ENCODE measurements around the gene CCDC106.

Gene CCDC106

GRCh38 chr19:55670280-55671053 is 22.5 kb downstream of the CCDC106 start:
- peak; percentile 55 for DNase-seq

DNA sequence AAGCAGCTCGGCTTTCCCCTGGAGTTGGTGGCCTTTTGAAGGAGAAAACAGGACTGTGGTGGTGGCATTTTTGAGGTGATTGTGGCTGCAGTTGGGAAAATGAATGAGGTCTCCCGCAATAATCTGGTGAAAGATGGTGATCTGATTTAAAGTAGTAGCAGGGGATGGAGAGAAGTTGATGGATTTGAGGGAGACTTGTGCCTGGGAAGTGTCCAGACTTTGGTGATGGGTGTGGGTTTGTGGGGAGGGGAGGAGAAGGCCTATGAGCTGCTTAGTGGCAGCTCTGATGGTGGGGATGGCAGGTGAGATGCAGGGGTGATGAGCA is 23.0 kb downstream of the CCDC106 start:
- DNase-seq: no peak

DNA sequence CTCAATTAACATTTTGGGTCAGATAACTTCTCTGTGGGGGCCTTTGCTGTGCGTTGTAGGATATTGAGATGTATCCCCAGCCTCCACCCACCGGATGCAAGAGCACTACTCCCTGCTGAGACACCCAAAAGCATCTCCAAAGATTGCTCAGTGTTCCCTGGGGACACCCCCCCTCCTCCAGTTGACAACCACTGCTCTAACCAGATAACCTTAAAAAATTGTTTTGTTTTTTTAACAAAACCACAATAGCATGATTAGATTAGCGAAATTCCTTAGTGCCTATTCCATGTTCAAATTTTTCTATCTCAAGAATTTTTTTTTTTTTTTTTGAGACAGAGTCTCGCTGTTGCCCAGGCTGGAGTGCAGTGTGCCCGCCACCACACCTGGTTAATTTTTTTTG is 24.4 kb downstream of the CCDC106 start:
- no peak for DNase-seq

DNA sequence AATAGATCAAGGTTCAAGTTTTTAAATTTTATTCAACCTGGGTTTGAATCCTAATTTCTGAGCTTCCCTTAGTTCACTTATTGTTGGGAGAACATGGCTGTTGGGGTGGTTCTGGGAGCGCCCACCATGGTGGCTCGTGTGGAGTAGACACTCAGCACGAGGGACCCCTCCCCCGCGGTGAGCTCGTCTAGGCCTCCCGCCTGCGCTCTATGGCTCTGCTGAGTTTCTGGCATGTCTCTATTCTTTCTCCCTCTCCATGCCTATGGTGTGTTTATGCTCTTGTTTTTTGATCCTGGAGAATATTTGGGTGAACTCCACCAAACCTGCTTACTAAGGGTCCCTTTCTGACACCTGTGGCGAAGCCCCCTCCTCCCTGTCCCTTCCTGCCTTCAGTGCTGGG is 25.5 kb downstream of the CCDC106 start:
- no peak for DNase-seq

- no peak for DNase-seq
These were observed 25.9 kb downstream of the CCDC106 start for GRCh38 chr19:55673889-55674288.

GRCh38 chr19:55674459-55674840 is 26.4 kb downstream of the CCDC106 start:
- DNase-seq: no peak

DNA sequence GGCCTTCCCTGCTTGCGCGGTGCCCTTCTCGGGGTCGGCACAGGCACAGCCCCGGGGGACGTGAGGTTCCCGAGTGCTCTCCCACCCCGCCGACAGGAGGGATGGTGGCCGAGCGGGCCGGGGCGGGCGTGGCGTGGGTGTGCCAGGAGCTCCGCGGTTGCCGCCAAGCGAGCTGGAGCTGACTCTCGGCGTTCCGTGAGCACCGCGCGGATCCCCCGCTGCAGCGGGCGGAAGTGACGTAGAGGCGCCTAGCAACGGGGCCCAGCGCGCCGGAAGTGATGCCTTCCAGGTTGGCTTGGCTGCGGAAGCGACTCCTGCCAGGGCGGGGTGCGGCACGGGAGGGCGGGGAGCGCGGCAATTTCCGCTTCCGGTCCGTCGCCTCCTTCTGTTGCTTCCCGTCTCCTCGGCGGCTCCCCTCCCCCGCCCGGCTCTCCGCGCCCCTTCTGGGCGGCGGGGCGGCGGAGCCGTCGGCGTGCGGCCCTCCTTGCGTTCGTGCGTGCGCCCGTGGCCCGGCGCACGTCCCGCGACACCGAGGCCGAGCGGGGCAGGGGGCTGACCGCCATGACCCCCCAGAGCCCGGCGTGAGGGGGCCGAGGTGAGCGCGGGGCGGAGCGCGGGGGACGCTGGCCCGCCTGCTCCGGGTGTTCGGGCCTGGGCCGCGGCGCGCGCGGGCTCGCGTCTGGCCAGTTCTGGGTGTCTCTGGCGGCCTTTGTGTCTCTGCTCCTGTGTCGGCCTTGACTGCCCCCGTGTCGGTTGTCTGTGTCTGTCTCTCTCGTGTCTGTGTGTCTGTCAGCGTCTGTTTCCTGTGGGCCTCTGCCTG is 27.0 kb downstream of the CCDC106 start, which contains the start of gene EPN1:
Gene EPN1, plus strand, starts transcription at position 386 of the 820 bp plus-strand sequence. CDS start 3,402 bp downstream, outside the sequence.
- DNase-seq: peak; percentile 91

GRCh38 chr19:55675661-55676354 is 27.8 kb downstream of the CCDC106 start:
- DNase-seq: no peak

DNA sequence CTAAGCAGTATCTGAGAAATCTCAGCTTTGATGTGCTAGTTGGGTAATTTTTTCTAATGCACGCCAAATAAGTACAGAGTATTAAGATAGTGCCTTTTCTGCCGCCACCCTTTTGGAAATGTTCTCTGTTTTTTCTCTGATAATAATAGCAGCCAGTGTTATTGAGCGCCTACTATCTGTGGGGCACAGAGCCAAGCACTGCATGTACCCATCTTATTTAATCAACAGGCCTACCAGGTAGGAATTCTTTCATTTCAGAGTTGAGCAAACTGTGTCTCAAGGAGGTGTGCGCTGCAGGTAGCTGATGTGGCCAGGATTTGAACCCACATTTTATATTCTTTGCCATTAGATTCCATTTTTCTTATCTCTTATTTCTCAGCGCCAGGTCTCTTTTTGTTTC is 28.4 kb downstream of the CCDC106 start:
- no peak for DNase-seq

DNA sequence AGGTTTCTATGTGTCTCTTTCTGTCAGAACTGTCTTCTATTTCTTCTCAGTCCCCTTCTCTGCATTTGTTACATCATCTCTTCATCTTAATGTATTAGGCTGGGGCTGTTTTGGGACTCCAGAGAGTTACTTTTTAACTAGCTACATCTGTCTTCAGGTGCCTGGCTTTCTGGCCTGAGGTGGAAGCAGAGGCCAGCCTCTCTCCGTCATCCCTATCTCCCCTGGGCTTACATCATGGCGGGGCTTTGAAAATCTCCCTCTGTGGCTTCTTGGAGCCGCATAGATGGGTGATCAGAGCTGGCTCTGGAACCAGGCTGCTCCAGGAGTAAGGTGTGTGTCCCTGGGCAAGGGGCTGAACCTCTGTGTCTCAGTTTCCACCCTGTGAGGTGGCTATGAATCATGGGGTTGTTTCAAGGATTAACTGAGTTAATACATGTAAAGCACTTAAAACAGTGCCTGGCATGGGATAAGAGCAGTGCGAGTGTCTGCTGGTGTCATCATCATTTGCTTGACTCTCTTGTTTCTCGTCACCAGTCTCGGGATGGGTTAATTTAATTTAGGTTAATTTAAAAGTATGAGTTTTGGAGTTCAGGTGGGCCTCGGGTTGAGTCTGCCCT is 29.0 kb downstream of the CCDC106 start:
- no peak for DNase-seq

- DNase-seq: no peak
These were observed 29.6 kb downstream of the CCDC106 start for GRCh38 chr19:55677572-55678028.

- no peak for DNase-seq
These were observed 30.2 kb downstream of the CCDC106 start for GRCh38 chr19:55678121-55678671.

GRCh38 chr19:55679343-55680257 is 31.6 kb downstream of the CCDC106 start:
- DNase-seq: no peak

DNA sequence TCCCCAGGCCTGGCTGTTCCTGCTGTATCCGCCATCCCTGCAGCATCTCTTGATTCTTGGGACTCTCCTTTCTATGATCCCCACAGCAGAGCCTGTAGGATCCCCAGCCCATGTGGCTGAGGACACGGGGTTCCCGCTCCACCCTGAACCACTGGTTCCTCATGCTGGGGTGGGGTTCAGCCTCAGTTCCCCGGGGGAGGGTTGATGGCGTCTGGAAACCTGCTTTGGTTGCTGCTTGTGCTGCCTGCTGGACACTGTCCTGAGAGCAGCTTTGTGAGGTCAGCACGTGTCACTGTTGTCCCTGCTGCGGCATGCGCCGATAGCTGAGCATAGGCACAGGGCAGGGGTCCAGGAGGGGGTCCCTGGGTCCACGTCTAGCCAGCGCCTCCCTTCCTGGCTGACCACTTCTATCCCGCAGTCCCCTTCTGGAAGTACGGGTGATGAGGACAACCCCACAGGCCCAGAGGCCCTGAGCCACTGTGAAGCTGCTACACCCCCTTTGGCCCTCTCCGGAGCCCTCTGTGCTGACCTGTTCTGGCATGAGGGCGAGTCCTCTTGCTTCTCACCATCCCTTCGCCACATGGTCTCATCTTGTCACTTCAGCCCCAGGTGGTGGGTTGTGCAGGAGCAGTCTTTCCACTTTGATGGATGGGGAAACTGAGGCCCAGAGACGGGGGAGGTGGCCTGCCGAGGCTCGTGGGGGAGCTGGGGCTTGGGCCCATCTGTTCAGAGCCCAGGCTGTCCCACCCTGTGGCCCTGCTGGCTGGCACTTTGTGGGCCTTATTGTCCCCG is 32.5 kb downstream of the CCDC106 start:
- no peak for DNase-seq

GRCh38 chr19:55681131-55682092 is 33.4 kb downstream of the CCDC106 start:
- no peak for DNase-seq

- DNase-seq: no peak
These were observed 35.6 kb downstream of the CCDC106 start for GRCh38 chr19:55683449-55684261.

DNA sequence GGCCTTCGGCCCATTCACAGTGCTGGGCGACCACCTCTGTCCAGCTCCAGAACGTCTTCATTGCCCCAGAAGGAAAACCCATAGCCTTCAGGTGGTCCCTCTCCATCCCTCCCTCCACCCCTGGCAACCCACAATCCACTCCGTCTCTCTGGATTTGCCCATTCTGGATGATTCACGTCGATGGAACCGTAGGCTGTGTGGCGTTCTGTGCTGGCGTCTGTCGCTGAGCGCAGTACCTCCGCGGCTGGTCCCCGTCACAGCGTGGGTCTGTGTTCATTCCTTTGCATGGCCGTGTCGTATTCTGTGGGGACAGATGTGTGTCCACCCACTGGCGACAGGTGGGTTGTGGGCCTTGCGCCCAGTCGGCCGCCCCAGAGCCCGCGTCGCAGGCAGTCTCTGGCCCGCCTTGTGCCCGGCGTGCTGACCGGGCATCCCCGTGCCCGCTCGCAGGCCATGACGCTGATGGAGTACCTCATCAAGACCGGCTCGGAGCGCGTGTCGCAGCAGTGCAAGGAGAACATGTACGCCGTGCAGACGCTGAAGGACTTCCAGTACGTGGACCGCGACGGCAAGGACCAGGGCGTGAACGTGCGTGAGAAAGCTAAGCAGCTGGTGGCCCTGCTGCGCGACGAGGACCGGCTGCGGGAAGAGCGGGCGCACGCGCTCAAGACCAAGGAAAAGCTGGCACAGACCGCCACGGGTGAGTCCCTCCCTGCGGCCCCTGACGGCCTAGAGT is 37.1 kb downstream of the CCDC106 start:
- no peak for DNase-seq

DNA sequence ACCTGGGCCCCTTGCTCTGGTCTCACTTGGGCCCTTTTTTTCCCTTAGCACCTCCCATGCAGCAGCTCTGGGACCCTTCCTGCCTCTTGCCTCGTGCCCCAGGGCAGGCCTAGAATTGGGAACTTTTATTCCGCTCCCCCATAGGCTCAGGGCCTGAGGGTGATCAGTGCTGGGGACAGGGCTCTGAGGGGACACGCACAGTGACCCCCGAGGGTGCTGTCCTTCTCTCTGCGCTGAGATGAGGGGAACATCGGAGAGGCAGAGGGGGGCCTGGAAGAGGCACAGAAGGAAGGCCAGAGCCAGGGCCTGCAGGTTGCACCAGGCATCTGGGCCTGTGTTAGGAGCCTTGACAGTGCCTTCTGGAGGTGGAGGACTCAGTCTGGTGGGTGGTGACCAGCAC is 37.8 kb downstream of the CCDC106 start:
- DNase-seq: no peak

All from NCI-H2107 (cell line).